GM12878 (cell line): ENCODE measurements around the gene EPAS1. TPM values are rescaled to one million over a fixed set of nuclear protein-coding genes. Genes with fewer than 3 reads are reported as not detected.

Experiments used
- CBX3 ChIP-seq: fragments of 200-600 bp; sonication (generic); IDR thresholded peaks from 2 replicates; pipeline ENCODE4 v1.6.1; 2016; ENCODE audit warnings: low read depth, borderline replicate concordance
- SMC3 ChIP-seq: IDR thresholded peaks from 2 replicates; pipeline ENCODE4 v1.6.1; 2011; ENCODE audit warnings: low read length, improper control_type of control experiment, borderline replicate concordance
- ZZZ3 ChIP-seq: IDR thresholded peaks from 2 replicates; pipeline ENCODE4 v1.6.1; 2011; ENCODE audit warnings: low read depth; ENCODE audit not compliant: control insufficient read depth, insufficient read length
- polyA plus RNA-seq, 11 experiments: library from polyadenylated mRNA; depleted of rRNA in 4 of 11; unstranded in 6 of 11; stranded (reverse) in 5 of 11; fragments of >200 nt; fragmentation: Nextera tagmentation in 4 of 11; fragmentation: Illumina TruSeq in 1 of 11; extraction: Ambion mirVana in 4 of 11; extraction: Trizol in 1 of 11; gene quantifications; 1 replicate in 1 of 11; 2 replicates in 10 of 11; pipeline versions ENCODE4 v1.2.1 to v1.2.3, GENCODE V29; 2011 to 2016; ENCODE audit warnings: inconsistent platforms in 2 of 11, missing spikeins in 2 of 11, low read depth in 1 of 11
- total RNA-seq, 4 experiments: library from RNA; depleted of rRNA in 3 of 4; stranded (reverse); fragments of >200 nt in 3 of 4; fragmentation: Illumina TruSeq in 1 of 4; extraction: Trizol in 1 of 4; gene quantifications; 2 replicates each; pipeline versions ENCODE4 v1.2.1 to v1.2.3, GENCODE V29; 2013 to 2021
- TF ChIP-seq, protein P1 (sequence below): fragments of 450-650 bp; IDR thresholded peaks from 2 replicates; pipeline ENCODE4 v1.6.1; 2017; ENCODE audit warnings: antibody characterized with exemption, mild to moderate bottlenecking, moderate library complexity
- TF ChIP-seq, protein P2 (sequence below): IDR thresholded peaks from 2 replicates; pipeline ENCODE4 v1.6.1; 2012; ENCODE audit warnings: low read depth, low read length, improper control_type of control experiment
- TF ChIP-seq, protein P3 (sequence below): fragments of 450-650 bp; IDR thresholded peaks from 2 replicates; pipeline ENCODE4 v1.6.1; 2016; ENCODE audit warnings: mild to moderate bottlenecking

EPAS1 gene
- total and polyA plus RNA-seq, 10 of the 15 experiments (the other 5 are each of a cell fraction or from before 2014, with no cell fraction given), result 0.11 to 22.0 (median 1.3) TPM; not detected in 1

DNA sequence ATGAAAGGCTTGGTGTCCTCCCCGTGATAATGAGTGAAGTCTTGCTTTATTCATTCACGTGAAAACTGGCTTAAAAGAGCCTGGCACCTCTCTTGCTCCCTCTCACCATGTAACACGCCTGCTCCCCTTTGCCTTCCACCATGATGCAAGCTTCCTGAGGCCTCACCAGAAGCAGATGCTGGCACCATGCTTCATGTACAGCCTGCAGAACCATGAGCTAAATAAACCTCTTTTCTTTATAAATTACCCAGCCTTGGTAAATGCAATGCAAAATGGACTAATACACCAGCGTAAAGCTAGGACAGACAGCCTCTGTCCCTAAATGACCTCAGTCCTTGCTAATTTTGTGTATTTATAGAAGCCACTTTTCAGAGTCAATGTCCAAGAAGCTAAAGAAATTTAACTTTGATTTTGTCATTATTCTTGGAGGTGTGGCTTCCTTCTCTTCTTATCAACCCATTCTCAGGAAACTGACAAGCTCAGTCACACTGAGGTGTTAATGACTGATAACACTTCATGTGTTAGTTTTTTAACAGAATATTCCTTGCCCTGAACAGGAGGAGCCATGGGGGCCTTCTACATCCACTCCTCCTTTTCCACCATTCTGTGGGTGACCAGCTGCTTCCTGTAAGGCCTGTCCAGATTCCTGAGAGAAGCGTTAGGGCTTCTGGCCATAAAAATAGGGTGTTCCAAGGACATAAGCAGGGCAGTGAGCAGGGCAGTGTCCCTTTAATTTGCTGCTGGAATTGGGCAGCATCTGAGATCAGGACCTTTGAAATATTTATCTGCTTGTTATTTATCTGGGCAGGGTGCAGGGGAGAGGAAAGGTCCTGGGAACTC lies 38.0 kb upstream of the EPAS1 start (continued):
- TF ChIP-seq, protein P1, sequence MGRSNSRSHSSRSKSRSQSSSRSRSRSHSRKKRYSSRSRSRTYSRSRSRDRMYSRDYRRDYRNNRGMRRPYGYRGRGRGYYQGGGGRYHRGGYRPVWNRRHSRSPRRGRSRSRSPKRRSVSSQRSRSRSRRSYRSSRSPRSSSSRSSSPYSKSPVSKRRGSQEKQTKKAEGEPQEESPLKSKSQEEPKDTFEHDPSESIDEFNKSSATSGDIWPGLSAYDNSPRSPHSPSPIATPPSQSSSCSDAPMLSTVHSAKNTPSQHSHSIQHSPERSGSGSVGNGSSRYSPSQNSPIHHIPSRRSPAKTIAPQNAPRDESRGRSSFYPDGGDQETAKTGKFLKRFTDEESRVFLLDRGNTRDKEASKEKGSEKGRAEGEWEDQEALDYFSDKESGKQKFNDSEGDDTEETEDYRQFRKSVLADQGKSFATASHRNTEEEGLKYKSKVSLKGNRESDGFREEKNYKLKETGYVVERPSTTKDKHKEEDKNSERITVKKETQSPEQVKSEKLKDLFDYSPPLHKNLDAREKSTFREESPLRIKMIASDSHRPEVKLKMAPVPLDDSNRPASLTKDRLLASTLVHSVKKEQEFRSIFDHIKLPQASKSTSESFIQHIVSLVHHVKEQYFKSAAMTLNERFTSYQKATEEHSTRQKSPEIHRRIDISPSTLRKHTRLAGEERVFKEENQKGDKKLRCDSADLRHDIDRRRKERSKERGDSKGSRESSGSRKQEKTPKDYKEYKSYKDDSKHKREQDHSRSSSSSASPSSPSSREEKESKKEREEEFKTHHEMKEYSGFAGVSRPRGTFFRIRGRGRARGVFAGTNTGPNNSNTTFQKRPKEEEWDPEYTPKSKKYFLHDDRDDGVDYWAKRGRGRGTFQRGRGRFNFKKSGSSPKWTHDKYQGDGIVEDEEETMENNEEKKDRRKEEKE, result no peak
- TF ChIP-seq, protein P2, sequence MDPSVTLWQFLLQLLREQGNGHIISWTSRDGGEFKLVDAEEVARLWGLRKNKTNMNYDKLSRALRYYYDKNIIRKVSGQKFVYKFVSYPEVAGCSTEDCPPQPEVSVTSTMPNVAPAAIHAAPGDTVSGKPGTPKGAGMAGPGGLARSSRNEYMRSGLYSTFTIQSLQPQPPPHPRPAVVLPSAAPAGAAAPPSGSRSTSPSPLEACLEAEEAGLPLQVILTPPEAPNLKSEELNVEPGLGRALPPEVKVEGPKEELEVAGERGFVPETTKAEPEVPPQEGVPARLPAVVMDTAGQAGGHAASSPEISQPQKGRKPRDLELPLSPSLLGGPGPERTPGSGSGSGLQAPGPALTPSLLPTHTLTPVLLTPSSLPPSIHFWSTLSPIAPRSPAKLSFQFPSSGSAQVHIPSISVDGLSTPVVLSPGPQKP, result no peak
- no peak for TF ChIP-seq CBX3
- TF ChIP-seq ZZZ3, result no peak
- no peak for TF ChIP-seq SMC3
- TF ChIP-seq, protein P3, sequence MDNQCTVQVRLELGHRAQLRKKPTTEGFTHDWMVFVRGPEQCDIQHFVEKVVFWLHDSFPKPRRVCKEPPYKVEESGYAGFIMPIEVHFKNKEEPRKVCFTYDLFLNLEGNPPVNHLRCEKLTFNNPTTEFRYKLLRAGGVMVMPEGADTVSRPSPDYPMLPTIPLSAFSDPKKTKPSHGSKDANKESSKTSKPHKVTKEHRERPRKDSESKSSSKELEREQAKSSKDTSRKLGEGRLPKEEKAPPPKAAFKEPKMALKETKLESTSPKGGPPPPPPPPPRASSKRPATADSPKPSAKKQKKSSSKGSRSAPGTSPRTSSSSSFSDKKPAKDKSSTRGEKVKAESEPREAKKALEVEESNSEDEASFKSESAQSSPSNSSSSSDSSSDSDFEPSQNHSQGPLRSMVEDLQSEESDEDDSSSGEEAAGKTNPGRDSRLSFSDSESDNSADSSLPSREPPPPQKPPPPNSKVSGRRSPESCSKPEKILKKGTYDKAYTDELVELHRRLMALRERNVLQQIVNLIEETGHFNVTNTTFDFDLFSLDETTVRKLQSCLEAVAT, result no peak
